Testis (tissue), 2 donors: ENCODE data around the gene SUCLG2.
"Not testable (repeated sequence)": the region's sequence is repeated elsewhere in the genome, so short reads cannot be mapped to it uniquely, and the experiment has no call there.

Experiments
- CTCF ChIP-seq, 3 experiments: fragments of 450-650 bp in 2 of 3; fragments of 200-600 bp in 1 of 3; sonication (generic) in 1 of 3; IDR thresholded peaks; one replicate each; pipeline ENCODE4 v1.5.1; 2016 to 2019; ENCODE audit warnings: antibody characterized with exemption in 3 of 3, mild to moderate bottlenecking in 2 of 3, moderate library complexity in 1 of 3
- POLR2A ChIP-seq: fragments of 450-650 bp; IDR thresholded peaks from one replicate; pipeline ENCODE4 v1.6.1; 2017; ENCODE audit warnings: antibody characterized with exemption, mild to moderate bottlenecking, moderate library complexity

- not testable (repeated sequence) for TF ChIP-seq CTCF (IDR thresholded peaks at IDR 0.05); POLR2A
These were observed 69.8 kb downstream of the SUCLG2 start for GRCh38 chr3:67584608-67585007.
